G401.6 (cell line): ENCODE data around the gene ADH1B.
"Not testable (repeated sequence)": the region's sequence is repeated elsewhere in the genome, so short reads cannot be mapped to it uniquely, and the experiment has no call there.

Experiments
- FAIRE-seq: peaks from 2 replicates; lab custom pipeline; 2012; peaks lifted over from hg19 to GRCh38; lab: Jason Lieb, UNC

Gene ADH1B

GRCh38 chr4:99323756-99324155 is 2.6 kb upstream of the ADH1B start:
- no peak for FAIRE-seq

GRCh38 chr4:99317811-99318210 is 3.4 kb downstream of the ADH1B start:
- not testable (repeated sequence) for FAIRE-seq

- no peak for FAIRE-seq
Observed at GRCh38 chr4:99317354-99317753, 3.8 kb downstream of the ADH1B start.

GRCh38 chr4:99315839-99316238 is 5.4 kb downstream of the ADH1B start:
- FAIRE-seq, result no peak

- no peak for FAIRE-seq
Observed at GRCh38 chr4:99314211-99314610, 7.0 kb downstream of the ADH1B start.

GRCh38 chr4:99310389-99310788 is 10.8 kb downstream of the ADH1B start:
- FAIRE-seq, result no peak

GRCh38 chr4:99305638-99306400 is 15.4 kb downstream of the ADH1B start:
- no peak for FAIRE-seq

GRCh38 chr4:99301376-99302164 is 19.6 kb downstream of the ADH1B start:
- FAIRE-seq, result no peak

GRCh38 chr4:99300934-99301333 is 20.3 kb downstream of the ADH1B start:
- FAIRE-seq, result no peak

- FAIRE-seq, result no peak
Observed at GRCh38 chr4:99293357-99293756, 27.8 kb downstream of the ADH1B start.

- FAIRE-seq, result no peak
Observed at GRCh38 chr4:99290848-99291786, 30.1 kb downstream of the ADH1B start, which contains the start of gene ADH1A. TSS of gene ADH1A (minus strand) at chr4:99290985. CDS start at chr4:99290914, 71 bp downstream.

- FAIRE-seq, result no peak
Observed at GRCh38 chr4:99285387-99285786, 35.8 kb downstream of the ADH1B start.

- no peak for FAIRE-seq
Observed at GRCh38 chr4:99282731-99283130, 38.5 kb downstream of the ADH1B start.

GRCh38 chr4:99281261-99281660 is 39.9 kb downstream of the ADH1B start:
- FAIRE-seq, result no peak

GRCh38 chr4:99276417-99276816 is 44.8 kb downstream of the ADH1B start:
- no peak for FAIRE-seq

- FAIRE-seq, result no peak
Observed at GRCh38 chr4:99275885-99276284, 45.3 kb downstream of the ADH1B start.

GRCh38 chr4:99275050-99275449 is 46.2 kb downstream of the ADH1B start:
- FAIRE-seq, result no peak

GRCh38 chr4:99273704-99274103 is 47.5 kb downstream of the ADH1B start:
- no peak for FAIRE-seq

- FAIRE-seq, result no peak
Observed at GRCh38 chr4:99264927-99265326, 56.3 kb downstream of the ADH1B start.
